Stimulated activated CD8-positive, alpha-beta memory T cell treated with anti-CD3 and anti-CD28 coated beads, Interleukin-2, amount 100 ng/mL, for 48 hours (primary cell): ENCODE measurements around the gene NUTM2A.
"Not testable (repeated sequence)": the region's sequence is repeated elsewhere in the genome, so short reads cannot be mapped to it uniquely, and the experiment has no call there.

Experiments
- DNase-seq, 2 donors: peaks; one replicate each; pipeline ENCODE4 v3.0.0-alpha.2; 2020; ENCODE audit warnings: low read depth in 2 of 2

The NUTM2A gene

DNA sequence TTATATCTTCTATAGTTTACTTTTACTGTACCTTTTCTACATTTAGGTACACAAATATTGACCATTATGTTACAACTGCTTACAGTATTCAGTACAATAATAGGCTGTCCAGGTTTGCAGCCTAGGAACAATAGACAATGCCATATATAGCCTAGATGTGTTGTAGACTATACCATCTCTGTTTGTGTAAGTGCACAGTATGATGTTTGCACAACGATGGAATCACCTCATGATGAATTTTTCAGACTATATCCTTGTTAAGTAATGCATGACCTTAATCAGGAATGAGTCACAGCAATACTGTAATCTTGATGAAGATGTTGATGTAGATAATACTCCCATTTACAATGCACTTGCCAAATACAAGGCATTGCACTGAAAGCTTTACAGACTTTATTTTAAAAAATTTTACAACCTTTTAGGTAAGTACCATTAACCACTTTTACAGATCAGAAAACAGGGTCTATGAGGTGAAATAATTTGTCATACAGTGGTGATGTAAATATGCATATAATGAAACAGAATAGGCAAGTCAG, 23.6 kb downstream of the NUTM2A start:
- not testable (repeated sequence) for DNase-seq

GRCh38 chr10:87280749-87281392, 55.6 kb downstream of the NUTM2A start:
- DNase-seq: not testable (repeated sequence)
